A549 (cell line): Measurements from ENCODE around the gene POLR1D. TPM values are rescaled to one million over a fixed set of nuclear protein-coding genes. Genes with fewer than 3 reads are reported as not detected.

Source experiments
- ATAC-seq, 2 experiments: fragments of 200-7000 bp in 1 of 2; fragments of >200 bp in 1 of 2; cut with Nextera tagmentation in 1 of 2; cut with Tn5 transposase in 1 of 2; 3 replicates each; pipeline versions ENCODE4 v1.8.0 to v1.9.1; 2018 to 2020; ENCODE audit warnings: mild to moderate bottlenecking in 1 of 2, moderate library complexity in 1 of 2
- CTCF ChIA-PET: fragments of 300-600 bp; sonication (Branson Sonifier 250); formaldehyde crosslinking; extraction: SDS; loops from one replicate; lab custom pipeline; 2021; ENCODE audit warnings: antibody characterized with exemption, inconsistent platforms; lab: Yijun Ruan, JAX
- POLR2A ChIA-PET: fragments of 350-600 bp; formaldehyde crosslinking; extraction: SDS; loops from one replicate; lab custom pipeline; 2021; ENCODE audit warnings: antibody characterized with exemption, inconsistent platforms; lab: Yijun Ruan, JAX
- DNase-seq, 2 experiments: peaks; one replicate each; pipeline versions ENCODE4 v3.0.0 to v3.0.0-alpha.2; 2011 to 2016; ENCODE audit warnings: low read depth in 1 of 2, low spot score in 1 of 2
- FAIRE-seq: peaks from 2 replicates; lab custom pipeline; 2011; peaks lifted over from hg19 to GRCh38; lab: Jason Lieb, UNC
- H3K27ac ChIP-seq, 2 experiments: fragments of >200 bp; sonication (Bioruptor Twin); formaldehyde crosslinking; 3 replicates each; pipeline ENCODE4 v1.5.1; 2016 to 2017
- H3K4me1 ChIP-seq: fragments of >200 bp; sonication (Bioruptor Twin); formaldehyde crosslinking; 3 replicates; pipeline ENCODE4 v1.6.1; 2016
- H3K4me2 ChIP-seq: fragments of >200 bp; sonication (Bioruptor Twin); formaldehyde crosslinking; 3 replicates; pipeline ENCODE4 v1.6.1; 2016
- H3K4me3 ChIP-seq: fragments of >200 bp; sonication (Bioruptor Twin); formaldehyde crosslinking; 3 replicates; pipeline ENCODE4 v1.5.1; 2016
- H3K9me3 ChIP-seq: fragments of >200 bp; sonication (Bioruptor Twin); formaldehyde crosslinking; 3 replicates; pipeline ENCODE4 v1.6.1; 2016
- CBX2 ChIP-seq: fragments of 200-600 bp; sonication (generic); IDR thresholded peaks from 2 replicates; pipeline ENCODE4 v1.6.1; 2016; ENCODE audit warnings: low read depth, mild to moderate bottlenecking, borderline replicate concordance
- EHF ChIP-seq: fragments of 250-450 bp; sonication (Bioruptor Pico); IDR thresholded peaks from 2 replicates; pipeline ENCODE4 v1.5.0; 2020; ENCODE audit warnings: mild to moderate bottlenecking
- EHMT2 ChIP-seq: fragments of 200-600 bp; sonication (generic); IDR thresholded peaks from 2 replicates; pipeline ENCODE4 v1.6.1; 2016; ENCODE audit warnings: antibody characterized with exemption, low read depth, mild to moderate bottlenecking, moderate library complexity
- ELK1 ChIP-seq: fragments of 150-350 bp; IDR thresholded peaks from 2 replicates; pipeline ENCODE4 v1.6.1; 2014; ENCODE audit warnings: low read depth, mild to moderate bottlenecking, low read length
- FOSB ChIP-seq: fragments of 250-450 bp; sonication (Bioruptor Pico); IDR thresholded peaks from 2 replicates; pipeline ENCODE4 v1.5.0; 2020; ENCODE audit warnings: mild to moderate bottlenecking, moderate library complexity
- FOSL2 ChIP-seq, 2 experiments: fragments of 450-650 bp in 1 of 2; fragments of >200 bp in 1 of 2; sonication (Bioruptor Twin) in 1 of 2; formaldehyde crosslinking; IDR thresholded peaks; 2 replicates each; pipeline versions ENCODE4 v1.5.0 to v1.6.1; 2016 to 2020; ENCODE audit warnings: mild to moderate bottlenecking in 1 of 2, moderate library complexity in 1 of 2
- FOXS1 ChIP-seq: fragments of 250-450 bp; sonication (Bioruptor Pico); IDR thresholded peaks from 2 replicates; pipeline ENCODE4 v1.5.0; 2020; ENCODE audit warnings: mild to moderate bottlenecking, moderate library complexity
- HDAC2 ChIP-seq: fragments of 200-600 bp; sonication (generic); IDR thresholded peaks from 2 replicates; pipeline ENCODE4 v1.6.1; 2016
- HOXB5 ChIP-seq: fragments of 250-450 bp; sonication (Bioruptor Pico); IDR thresholded peaks from 2 replicates; pipeline ENCODE4 v1.5.0; 2020; ENCODE audit warnings: mild to moderate bottlenecking, moderate library complexity
- JUNB ChIP-seq: fragments of >200 bp; sonication (Bioruptor Twin); formaldehyde crosslinking; IDR thresholded peaks from 2 replicates; pipeline ENCODE4 v1.6.1; 2016
- MAZ ChIP-seq: fragments of 150-350 bp; IDR thresholded peaks from 2 replicates; pipeline ENCODE4 v1.6.1; 2014; ENCODE audit warnings: antibody characterized with exemption, low read depth, low read length, borderline replicate concordance
- MYC ChIP-seq: IDR thresholded peaks from 2 replicates; pipeline ENCODE4 v1.6.1; 2012; ENCODE audit warnings: mild to moderate bottlenecking, inconsistent platforms, low read length, improper control_type of control experiment, borderline replicate concordance
- NPAS2 ChIP-seq: fragments of 250-450 bp; sonication (Bioruptor Pico); IDR thresholded peaks from 2 replicates; pipeline ENCODE4 v1.8.0; 2022; ENCODE audit warnings: mild to moderate bottlenecking, moderate library complexity, borderline replicate concordance
- POLR2AphosphoS2 ChIP-seq: conservative IDR thresholded peaks from 2 replicates; pipeline ENCODE4 v1.6.1; 2012; ENCODE audit warnings: low read length, improper control_type of control experiment, inconsistent platforms
- TFCP2L1 ChIP-seq: fragments of 250-450 bp; sonication (Bioruptor Pico); IDR thresholded peaks from 2 replicates; pipeline ENCODE4 v1.5.0; 2021; ENCODE audit warnings: mild to moderate bottlenecking
- TP53 ChIP-seq: fragments of 250-450 bp; sonication (Bioruptor Pico); IDR thresholded peaks from 2 replicates; pipeline ENCODE4 v1.5.0; 2021; ENCODE audit warnings: mild to moderate bottlenecking, moderate library complexity
- ZC3H11A ChIP-seq: fragments of 450-650 bp; IDR thresholded peaks from 2 replicates; pipeline ENCODE4 v1.6.1; 2014; ENCODE audit warnings: antibody characterized with exemption, mild to moderate bottlenecking
- ZFP36 ChIP-seq: fragments of 450-650 bp; IDR thresholded peaks from 2 replicates; pipeline ENCODE4 v1.6.1; 2014; ENCODE audit warnings: borderline replicate concordance; ENCODE audit not compliant: partially characterized antibody
- ZSCAN20 ChIP-seq: fragments of 250-450 bp; sonication (Bioruptor Pico); IDR thresholded peaks from 2 replicates; pipeline ENCODE4 v1.8.0; 2022; ENCODE audit warnings: mild to moderate bottlenecking, moderate library complexity
- WGBS: methylation state at CpG from one replicate; pipeline ENCODE4 v1.1.6; 2017; ENCODE audit errors: missing lambda C conversion rate; 5-methylcytosine and 5-hydroxymethylcytosine counted together
- polyA plus RNA-seq, 4 experiments: library from polyadenylated mRNA; depleted of rRNA in 3 of 4; stranded (reverse); fragments of >200 nt; fragmentation: RNase III in 1 of 4; extraction: RNeasy Plus Mini Kit Qiagen cat#74134 plus additional on column Dnase treatment in 1 of 4; gene quantifications; 2 replicates in 3 of 4; 3 replicates in 1 of 4; pipeline ENCODE4 v1.2.3, GENCODE V29; 2011 to 2017
- TF ChIP-seq, protein P1 (sequence below): fragments of 250-450 bp; sonication (Bioruptor Pico); IDR thresholded peaks from 2 replicates; pipeline ENCODE4 v1.5.0; 2020; ENCODE audit warnings: low read depth, mild to moderate bottlenecking, moderate library complexity

Gene POLR1D
- polyA plus RNA-seq, 2 of the 4 experiments (the other 2 are of a cell fraction): 110 to 161 TPM

- WGBS: 25% methylated on average over 1 of the region's 1 CpG
- H3K4me2 ChIP-seq: no peak overlapping the region
- H3K9me3 ChIP-seq: no peaks in the 10 kb centered on the region
- ATAC-seq (no peak), FAIRE-seq (no peak), DNase-seq (no peak)
- TF ChIP-seq ELK1 (no peak), TP53 (no peak), FOSB (CRISPR knock-in tag) (no peak), ZC3H11A (no peak), JUNB (no peak), CBX2 (no peak), MAZ (no peak), HOXB5 (CRISPR knock-in tag) (no peak), ZSCAN20 (CRISPR knock-in tag) (no peak), TFCP2L1 (no peak), HDAC2 (no peak), ZFP36 (no peak), MYC (no peak), EHMT2 (no peak)
- TF ChIP-seq, protein P1, sequence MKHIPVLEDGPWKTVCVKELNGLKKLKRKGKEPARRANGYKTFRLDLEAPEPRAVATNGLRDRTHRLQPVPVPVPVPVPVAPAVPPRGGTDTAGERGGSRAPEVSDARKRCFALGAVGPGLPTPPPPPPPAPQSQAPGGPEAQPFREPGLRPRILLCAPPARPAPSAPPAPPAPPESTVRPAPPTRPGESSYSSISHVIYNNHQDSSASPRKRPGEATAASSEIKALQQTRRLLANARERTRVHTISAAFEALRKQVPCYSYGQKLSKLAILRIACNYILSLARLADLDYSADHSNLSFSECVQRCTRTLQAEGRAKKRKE (CRISPR knock-in tag): no peak
- no peak overlapping the region for H3K27ac ChIP-seq
- ChIA-PET CTCF (interaction anchor here (1.1 kb wide), 1 partner anchor 21 kb away, joined by 3 read pairs; no protein-coding TSS in a partner anchor), POLR2A (no interaction called here)
- no peaks in the 10 kb centered on the region for H3K4me1 ChIP-seq
- no peak overlapping the region for H3K4me3 ChIP-seq
These were observed 49.2 kb downstream of the POLR1D start for GRCh38 chr13:27670861-27671260.

DNA sequence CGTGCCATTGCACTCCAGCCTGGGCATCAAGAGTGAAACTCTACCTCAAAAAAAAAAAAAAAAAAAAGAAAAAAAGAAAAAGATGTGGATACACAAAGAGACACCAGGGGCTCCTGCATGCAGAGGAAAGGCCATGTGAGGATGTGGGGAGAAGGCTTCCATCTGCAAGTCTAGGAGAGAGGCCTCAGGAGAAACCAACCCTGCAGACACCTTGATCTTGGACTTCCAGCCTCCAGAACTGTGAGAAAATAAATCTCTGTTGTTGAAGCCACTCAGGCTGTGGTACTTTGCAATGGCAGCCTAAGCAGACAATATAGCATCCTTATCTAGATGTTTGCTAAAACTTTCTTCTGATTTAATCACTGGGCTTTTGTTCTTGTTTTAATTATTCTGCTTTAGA lies 50.3 kb downstream of the POLR1D start:
- no peak for TF ChIP-seq EHF
- no peak for TF ChIP-seq NPAS2 (CRISPR knock-in tag)
- TF ChIP-seq FOSL2 (IDR thresholded peaks at IDR 0.05): no peak
- TF ChIP-seq FOSL2 (CRISPR knock-in tag; IDR thresholded peaks at IDR 0.05): no peak
- TF ChIP-seq FOXS1 (CRISPR knock-in tag): no peak
- TF ChIP-seq POLR2AphosphoS2: no peak
- no peak for TF ChIP-seq MYC
- DNase-seq (no peak), ATAC-seq (no peak), FAIRE-seq (no peak)
- POLR2A ChIA-PET: no interaction called here
- 43% methylated on average over 1 of the region's 1 CpG for WGBS
- H3K4me3 ChIP-seq: no peak overlapping the region
- no peaks in the 10 kb centered on the region for H3K4me1 ChIP-seq
- no peak overlapping the region for H3K4me2 ChIP-seq
- no peaks in the 10 kb centered on the region for H3K9me3 ChIP-seq
- CTCF ChIA-PET: no interaction called here
- H3K27ac ChIP-seq: no peak overlapping the region

Other genes starting within 250 kb of the POLR1D start
- gene GTF3A, start 197.3 kb upstream of the POLR1D start, polyA plus RNA-seq (2011; rRNA removed): 125 and 132 TPM in 2 replicates
- gene GTF3A, start 197.3 kb upstream of the POLR1D start, polyA plus RNA-seq (2017; fragmentation: RNase III; extraction: RNeasy Plus Mini Kit Qiagen cat#74134 plus additional on column Dnase treatment): 93.1 to 99.6 TPM (median 93.4 TPM) in 3 replicates
- gene MTIF3, start 171.3 kb upstream of the POLR1D start, polyA plus RNA-seq (2011; rRNA removed): 50.3 and 61.8 TPM in 2 replicates
- 31.6 to 32.4 TPM (median 31.7 TPM) in 3 replicates for gene MTIF3, start 171.3 kb upstream of the POLR1D start, polyA plus RNA-seq (2017; fragmentation: RNase III; extraction: RNeasy Plus Mini Kit Qiagen cat#74134 plus additional on column Dnase treatment)
- gene LNX2, start 1.4 kb upstream of the POLR1D start, polyA plus RNA-seq (2011; rRNA removed): 6.3 and 6.8 TPM in 2 replicates
- gene LNX2, start 1.4 kb upstream of the POLR1D start, polyA plus RNA-seq (2017; fragmentation: RNase III; extraction: RNeasy Plus Mini Kit Qiagen cat#74134 plus additional on column Dnase treatment): 2.7 to 3.3 TPM (median 2.7 TPM) in 3 replicates
- not detected in 2 replicates for gene GSX1, start 170.6 kb downstream of the POLR1D start, polyA plus RNA-seq (2011; rRNA removed)
- gene GSX1, start 170.6 kb downstream of the POLR1D start, polyA plus RNA-seq (2017; fragmentation: RNase III; extraction: RNeasy Plus Mini Kit Qiagen cat#74134 plus additional on column Dnase treatment): not detected in 3 replicates